ENCODE results near the gene C2orf69.

GRCh38 chr2:199911877-199912161, 726 bp downstream of the C2orf69 start:
- TF ChIP-seq POLR2A (IDR thresholded peaks at IDR 0.05) (no peak), POLR2AphosphoS5 (IDR thresholded peaks at IDR 0.05) (no peak), CTCF (IDR thresholded peaks at IDR 0.05) (no peak)

Data from breast epithelium (tissue), 3 donors.